GM19455 (cell line): Measurements from ENCODE around the gene PRKG1.

Source experiments
- ATAC-seq: cut with Tn5 transposase; IDR thresholded peaks from one replicate; pipeline ENCODE4 v1.9.1; 2021; ENCODE audit not compliant: unreplicated experiment

PRKG1 gene

GRCh38 chr10:51772387-51772786 lies 698.1 kb downstream of the PRKG1 start:
- no peak for ATAC-seq

- no peak for ATAC-seq
Measured at GRCh38 chr10:51773681-51774080, 699.4 kb downstream of the PRKG1 start.

GRCh38 chr10:51783941-51784340 lies 709.7 kb downstream of the PRKG1 start:
- ATAC-seq, result no peak

GRCh38 chr10:51786016-51786683 lies 711.9 kb downstream of the PRKG1 start:
- ATAC-seq, result no peak

GRCh38 chr10:51786684-51787035 lies 712.4 kb downstream of the PRKG1 start:
- no peak for ATAC-seq

GRCh38 chr10:51788273-51788672 lies 714.0 kb downstream of the PRKG1 start:
- no peak for ATAC-seq

GRCh38 chr10:51789118-51789517 lies 714.8 kb downstream of the PRKG1 start:
- ATAC-seq, result no peak

- no peak for ATAC-seq
Measured at GRCh38 chr10:51789903-51790302, 715.6 kb downstream of the PRKG1 start.

- ATAC-seq, result no peak
Measured at GRCh38 chr10:51792678-51793077, 718.4 kb downstream of the PRKG1 start.

GRCh38 chr10:51800121-51800520 lies 725.8 kb downstream of the PRKG1 start:
- no peak for ATAC-seq

- ATAC-seq, result no peak
Measured at GRCh38 chr10:51800725-51801424, 726.6 kb downstream of the PRKG1 start.

- no peak for ATAC-seq
Measured at GRCh38 chr10:51802030-51802429, 727.7 kb downstream of the PRKG1 start.

- ATAC-seq, result no peak
Measured at GRCh38 chr10:51804866-51805265, 730.6 kb downstream of the PRKG1 start.

- no peak for ATAC-seq
Measured at GRCh38 chr10:51806079-51806835, 732.0 kb downstream of the PRKG1 start.

GRCh38 chr10:51808187-51808586 lies 733.9 kb downstream of the PRKG1 start:
- no peak for ATAC-seq

GRCh38 chr10:51815723-51816122 lies 741.4 kb downstream of the PRKG1 start:
- ATAC-seq, result no peak

- ATAC-seq, result no peak
Measured at GRCh38 chr10:51821045-51821444, 746.8 kb downstream of the PRKG1 start.

GRCh38 chr10:51821745-51822144 lies 747.5 kb downstream of the PRKG1 start:
- no peak for ATAC-seq

- ATAC-seq, result no peak
Measured at GRCh38 chr10:51832652-51833383, 758.5 kb downstream of the PRKG1 start.

GRCh38 chr10:51834548-51834947 lies 760.3 kb downstream of the PRKG1 start:
- no peak for ATAC-seq

- ATAC-seq, result no peak
Measured at GRCh38 chr10:51838471-51838870, 764.2 kb downstream of the PRKG1 start.
